IPS-NIHi7 (cell line): ENCODE measurements around the gene ASCL2.
"Not testable (repeated sequence)": the region's sequence is repeated elsewhere in the genome, so short reads cannot be mapped to it uniquely, and the experiment has no call there.

Source experiments
- DNase-seq: peaks from one replicate; pipeline ENCODE4 v3.0.0; 2012; ENCODE audit warnings: mixed read lengths; ENCODE audit errors: extremely low spot score

Gene ASCL2

GRCh38 chr11:2260491-2261364 is 9.7 kb downstream of the ASCL2 start:
- DNase-seq, result no peak

GRCh38 chr11:2259897-2260451 is 10.4 kb downstream of the ASCL2 start:
- peak; percentile 10 for DNase-seq

- peak; percentile 5 for DNase-seq
Observed at GRCh38 chr11:2259466-2259830, 10.9 kb downstream of the ASCL2 start.

GRCh38 chr11:2258501-2259465 is 11.6 kb downstream of the ASCL2 start:
- no peak for DNase-seq

GRCh38 chr11:2256951-2257700 is 13.3 kb downstream of the ASCL2 start:
- DNase-seq, result no peak

- no peak for DNase-seq
Observed at GRCh38 chr11:2256293-2256913, 14.0 kb downstream of the ASCL2 start.

GRCh38 chr11:2252018-2252417 is 18.4 kb downstream of the ASCL2 start:
- DNase-seq, result no peak

GRCh38 chr11:2251138-2251537 is 19.2 kb downstream of the ASCL2 start:
- DNase-seq, result no peak

GRCh38 chr11:2250485-2250884 is 19.9 kb downstream of the ASCL2 start:
- no peak for DNase-seq

- no peak for DNase-seq
Observed at GRCh38 chr11:2250041-2250440, 20.3 kb downstream of the ASCL2 start.

- no peak for DNase-seq
Observed at GRCh38 chr11:2249189-2249916, 21.0 kb downstream of the ASCL2 start.

- no peak for DNase-seq
Observed at GRCh38 chr11:2248762-2249161, 21.6 kb downstream of the ASCL2 start.

- DNase-seq, result no peak
Observed at GRCh38 chr11:2248242-2248641, 22.1 kb downstream of the ASCL2 start.

GRCh38 chr11:2247496-2247895 is 22.9 kb downstream of the ASCL2 start:
- no peak for DNase-seq

GRCh38 chr11:2240834-2241233 is 29.6 kb downstream of the ASCL2 start:
- DNase-seq, result no peak

GRCh38 chr11:2237457-2238238 is 32.7 kb downstream of the ASCL2 start:
- no peak for DNase-seq

- not testable (repeated sequence) for DNase-seq
Observed at GRCh38 chr11:2236381-2237134, 33.8 kb downstream of the ASCL2 start.

GRCh38 chr11:2235588-2236326 is 34.6 kb downstream of the ASCL2 start:
- DNase-seq, result no peak
